ENCODE data around the gene MEPE. TPM values are rescaled to one million over a fixed set of nuclear protein-coding genes. Genes with fewer than 3 reads are reported as not detected.

MEPE gene, protein sequence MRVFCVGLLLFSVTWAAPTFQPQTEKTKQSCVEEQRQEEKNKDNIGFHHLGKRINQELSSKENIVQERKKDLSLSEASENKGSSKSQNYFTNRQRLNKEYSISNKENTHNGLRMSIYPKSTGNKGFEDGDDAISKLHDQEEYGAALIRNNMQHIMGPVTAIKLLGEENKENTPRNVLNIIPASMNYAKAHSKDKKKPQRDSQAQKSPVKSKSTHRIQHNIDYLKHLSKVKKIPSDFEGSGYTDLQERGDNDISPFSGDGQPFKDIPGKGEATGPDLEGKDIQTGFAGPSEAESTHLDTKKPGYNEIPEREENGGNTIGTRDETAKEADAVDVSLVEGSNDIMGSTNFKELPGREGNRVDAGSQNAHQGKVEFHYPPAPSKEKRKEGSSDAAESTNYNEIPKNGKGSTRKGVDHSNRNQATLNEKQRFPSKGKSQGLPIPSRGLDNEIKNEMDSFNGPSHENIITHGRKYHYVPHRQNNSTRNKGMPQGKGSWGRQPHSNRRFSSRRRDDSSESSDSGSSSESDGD
- total RNA-seq (not detected), polyA plus RNA-seq (under 1 TPM in 1 of 2 donors, not detected in 1; 0.07 TPM)

DNA sequence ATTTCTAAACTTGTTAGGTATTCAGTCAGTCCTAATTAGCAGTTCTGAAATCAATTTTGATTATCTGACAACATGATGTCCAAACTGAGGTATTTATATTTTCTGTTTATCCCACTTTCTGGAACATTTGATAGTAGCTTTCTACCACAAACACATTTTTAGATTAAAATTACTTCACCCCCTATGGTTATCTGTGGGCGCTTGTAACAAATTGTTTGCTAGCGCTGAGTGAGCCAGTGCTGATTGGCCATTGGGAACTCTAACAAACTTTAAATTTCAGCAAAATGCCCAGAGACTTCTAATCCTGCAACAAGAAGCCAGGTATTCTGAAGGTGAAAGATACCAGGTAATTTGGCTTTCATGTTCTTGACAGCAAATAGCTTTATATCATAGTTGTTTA lies at the start of gene MEPE:
TSS of gene MEPE (plus strand) at position 301 of the 400 bp plus-strand sequence. CDS start 1,746 bp downstream, outside the sequence.
- Histone ChIP-seq H3K27ac (ENCODE audit: low read depth in 1 of 2, low read length in 2 of 2) (no peak within 1 kb of the TSS), H3K27me3 (ENCODE audit: control insufficient read depth in 4 of 4, insufficient read depth in 4 of 4, low read length in 3 of 4) (no peaks in the 10 kb centered on the region), H3K9ac (ENCODE audit: low read depth in 1 of 2, low read length in 2 of 2) (no peak within 1 kb of the TSS), H3K36me3 (ENCODE audit: control insufficient read depth in 4 of 4, insufficient read depth in 3 of 4, low read depth in 1 of 4, low read length in 3 of 4) (no peaks in the 10 kb centered on the region), H3K9me3 (ENCODE audit: control insufficient read depth in 4 of 4, low read length in 3 of 4) (no peaks in the 10 kb centered on the region), H3K4me1 (ENCODE audit: control insufficient read depth in 4 of 4, insufficient read depth in 4 of 4, low read length in 3 of 4) (no peaks in the 10 kb centered on the region), H3K4me3 (ENCODE audit: low read depth in 1 of 3, low read length in 3 of 3) (no peak within 1 kb of the TSS)
- TF ChIP-seq EGR1 (IDR thresholded peaks at IDR 0.05; ENCODE audit: low read depth in 2 of 2): no peak
- DNase-seq (ENCODE audit: low spot score): no peak
- 97% methylated on average over 2 of the region's 2 CpGs for WGBS

DNA sequence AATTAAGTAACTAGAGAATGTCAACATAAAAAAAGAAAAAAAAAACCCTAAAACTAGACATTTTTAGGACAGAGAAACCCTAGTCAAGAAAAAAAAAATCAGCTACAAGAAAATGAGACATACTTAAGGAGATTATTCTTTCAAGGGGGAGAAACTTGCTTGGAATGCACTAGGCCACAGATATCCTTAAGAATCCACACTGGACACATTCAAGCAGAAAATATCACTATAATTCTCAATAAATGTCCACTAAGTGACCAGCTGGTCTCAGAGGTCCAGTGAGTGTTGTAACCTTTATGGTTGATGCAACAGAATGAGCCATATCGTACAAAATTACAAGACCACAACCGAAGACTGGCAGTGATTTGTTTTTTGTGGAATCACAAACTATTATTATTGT lies 49.0 kb upstream of the MEPE start:
- Histone ChIP-seq H3K9ac (ENCODE audit: low read depth in 1 of 2, low read length in 2 of 2) (no peak overlapping the region), H3K36me3 (ENCODE audit: control insufficient read depth in 4 of 4, insufficient read depth in 3 of 4, low read depth in 1 of 4, low read length in 3 of 4) (no peaks in the 10 kb centered on the region), H3K27ac (ENCODE audit: low read depth in 1 of 2, low read length in 2 of 2) (no peak overlapping the region), H3K4me1 (ENCODE audit: control insufficient read depth in 4 of 4, insufficient read depth in 4 of 4, low read length in 3 of 4) (no peaks in the 10 kb centered on the region), H3K9me3 (ENCODE audit: control insufficient read depth in 4 of 4, low read length in 3 of 4) (no peaks in the 10 kb centered on the region), H3K27me3 (ENCODE audit: control insufficient read depth in 4 of 4, insufficient read depth in 4 of 4, low read length in 3 of 4) (no peaks in the 10 kb centered on the region), H3K4me3 (ENCODE audit: low read depth in 1 of 3, low read length in 3 of 3) (no peak overlapping the region)
- WGBS: 87% methylated on average over 2 of the region's 2 CpGs
- TF ChIP-seq RAD21 (IDR thresholded peaks at IDR 0.05): no peak
- TF ChIP-seq, protein P1, sequence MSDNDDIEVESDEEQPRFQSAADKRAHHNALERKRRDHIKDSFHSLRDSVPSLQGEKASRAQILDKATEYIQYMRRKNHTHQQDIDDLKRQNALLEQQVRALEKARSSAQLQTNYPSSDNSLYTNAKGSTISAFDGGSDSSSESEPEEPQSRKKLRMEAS (IDR thresholded peaks at IDR 0.05): no peak
- TF ChIP-seq HNF4G (IDR thresholded peaks at IDR 0.05): no peak
- no peak for TF ChIP-seq TAF1 (conservative IDR thresholded peaks at IDR 0.05)
- TF ChIP-seq YY1 (IDR thresholded peaks at IDR 0.05): no peak
- no peak for TF ChIP-seq NR2F2 (IDR thresholded peaks at IDR 0.05)
- TF ChIP-seq, protein P2, sequence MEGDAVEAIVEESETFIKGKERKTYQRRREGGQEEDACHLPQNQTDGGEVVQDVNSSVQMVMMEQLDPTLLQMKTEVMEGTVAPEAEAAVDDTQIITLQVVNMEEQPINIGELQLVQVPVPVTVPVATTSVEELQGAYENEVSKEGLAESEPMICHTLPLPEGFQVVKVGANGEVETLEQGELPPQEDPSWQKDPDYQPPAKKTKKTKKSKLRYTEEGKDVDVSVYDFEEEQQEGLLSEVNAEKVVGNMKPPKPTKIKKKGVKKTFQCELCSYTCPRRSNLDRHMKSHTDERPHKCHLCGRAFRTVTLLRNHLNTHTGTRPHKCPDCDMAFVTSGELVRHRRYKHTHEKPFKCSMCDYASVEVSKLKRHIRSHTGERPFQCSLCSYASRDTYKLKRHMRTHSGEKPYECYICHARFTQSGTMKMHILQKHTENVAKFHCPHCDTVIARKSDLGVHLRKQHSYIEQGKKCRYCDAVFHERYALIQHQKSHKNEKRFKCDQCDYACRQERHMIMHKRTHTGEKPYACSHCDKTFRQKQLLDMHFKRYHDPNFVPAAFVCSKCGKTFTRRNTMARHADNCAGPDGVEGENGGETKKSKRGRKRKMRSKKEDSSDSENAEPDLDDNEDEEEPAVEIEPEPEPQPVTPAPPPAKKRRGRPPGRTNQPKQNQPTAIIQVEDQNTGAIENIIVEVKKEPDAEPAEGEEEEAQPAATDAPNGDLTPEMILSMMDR (IDR thresholded peaks at IDR 0.05; ENCODE audit: low read depth, low read length, missing input control): no peak
- TF ChIP-seq JUND (IDR thresholded peaks at IDR 0.05): no peak
- TF ChIP-seq, protein P3, sequence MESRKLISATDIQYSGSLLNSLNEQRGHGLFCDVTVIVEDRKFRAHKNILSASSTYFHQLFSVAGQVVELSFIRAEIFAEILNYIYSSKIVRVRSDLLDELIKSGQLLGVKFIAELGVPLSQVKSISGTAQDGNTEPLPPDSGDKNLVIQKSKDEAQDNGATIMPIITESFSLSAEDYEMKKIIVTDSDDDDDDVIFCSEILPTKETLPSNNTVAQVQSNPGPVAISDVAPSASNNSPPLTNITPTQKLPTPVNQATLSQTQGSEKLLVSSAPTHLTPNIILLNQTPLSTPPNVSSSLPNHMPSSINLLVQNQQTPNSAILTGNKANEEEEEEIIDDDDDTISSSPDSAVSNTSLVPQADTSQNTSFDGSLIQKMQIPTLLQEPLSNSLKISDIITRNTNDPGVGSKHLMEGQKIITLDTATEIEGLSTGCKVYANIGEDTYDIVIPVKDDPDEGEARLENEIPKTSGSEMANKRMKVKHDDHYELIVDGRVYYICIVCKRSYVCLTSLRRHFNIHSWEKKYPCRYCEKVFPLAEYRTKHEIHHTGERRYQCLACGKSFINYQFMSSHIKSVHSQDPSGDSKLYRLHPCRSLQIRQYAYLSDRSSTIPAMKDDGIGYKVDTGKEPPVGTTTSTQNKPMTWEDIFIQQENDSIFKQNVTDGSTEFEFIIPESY (IDR thresholded peaks at IDR 0.05): no peak
- no peak for TF ChIP-seq FOXA1 (IDR thresholded peaks at IDR 0.05)
- no peak for TF ChIP-seq FOXA2 (IDR thresholded peaks at IDR 0.05)
- TF ChIP-seq EGR1 (IDR thresholded peaks at IDR 0.05; ENCODE audit: low read depth in 2 of 2): no peak
- TF ChIP-seq SP1 (IDR thresholded peaks at IDR 0.05): no peak
- TF ChIP-seq RXRA (IDR thresholded peaks at IDR 0.05): no peak
- TF ChIP-seq GABPA (IDR thresholded peaks at IDR 0.05 in 1 of 2, conservative IDR thresholded peaks at IDR 0.05 in 1 of 2): no peak
- TF ChIP-seq, protein P4, sequence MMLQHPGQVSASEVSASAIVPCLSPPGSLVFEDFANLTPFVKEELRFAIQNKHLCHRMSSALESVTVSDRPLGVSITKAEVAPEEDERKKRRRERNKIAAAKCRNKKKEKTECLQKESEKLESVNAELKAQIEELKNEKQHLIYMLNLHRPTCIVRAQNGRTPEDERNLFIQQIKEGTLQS (IDR thresholded peaks at IDR 0.05): no peak
- no peak for TF ChIP-seq HNF4A (conservative IDR thresholded peaks at IDR 0.05)
- TF ChIP-seq, protein P5, sequence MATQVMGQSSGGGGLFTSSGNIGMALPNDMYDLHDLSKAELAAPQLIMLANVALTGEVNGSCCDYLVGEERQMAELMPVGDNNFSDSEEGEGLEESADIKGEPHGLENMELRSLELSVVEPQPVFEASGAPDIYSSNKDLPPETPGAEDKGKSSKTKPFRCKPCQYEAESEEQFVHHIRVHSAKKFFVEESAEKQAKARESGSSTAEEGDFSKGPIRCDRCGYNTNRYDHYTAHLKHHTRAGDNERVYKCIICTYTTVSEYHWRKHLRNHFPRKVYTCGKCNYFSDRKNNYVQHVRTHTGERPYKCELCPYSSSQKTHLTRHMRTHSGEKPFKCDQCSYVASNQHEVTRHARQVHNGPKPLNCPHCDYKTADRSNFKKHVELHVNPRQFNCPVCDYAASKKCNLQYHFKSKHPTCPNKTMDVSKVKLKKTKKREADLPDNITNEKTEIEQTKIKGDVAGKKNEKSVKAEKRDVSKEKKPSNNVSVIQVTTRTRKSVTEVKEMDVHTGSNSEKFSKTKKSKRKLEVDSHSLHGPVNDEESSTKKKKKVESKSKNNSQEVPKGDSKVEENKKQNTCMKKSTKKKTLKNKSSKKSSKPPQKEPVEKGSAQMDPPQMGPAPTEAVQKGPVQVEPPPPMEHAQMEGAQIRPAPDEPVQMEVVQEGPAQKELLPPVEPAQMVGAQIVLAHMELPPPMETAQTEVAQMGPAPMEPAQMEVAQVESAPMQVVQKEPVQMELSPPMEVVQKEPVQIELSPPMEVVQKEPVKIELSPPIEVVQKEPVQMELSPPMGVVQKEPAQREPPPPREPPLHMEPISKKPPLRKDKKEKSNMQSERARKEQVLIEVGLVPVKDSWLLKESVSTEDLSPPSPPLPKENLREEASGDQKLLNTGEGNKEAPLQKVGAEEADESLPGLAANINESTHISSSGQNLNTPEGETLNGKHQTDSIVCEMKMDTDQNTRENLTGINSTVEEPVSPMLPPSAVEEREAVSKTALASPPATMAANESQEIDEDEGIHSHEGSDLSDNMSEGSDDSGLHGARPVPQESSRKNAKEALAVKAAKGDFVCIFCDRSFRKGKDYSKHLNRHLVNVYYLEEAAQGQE (IDR thresholded peaks at IDR 0.05): no peak
- no peak for DNase-seq (ENCODE audit: low spot score)
